ENCODE measurements around the gene THSD8. TPM values are rescaled to one million over a fixed set of nuclear protein-coding genes. Genes with fewer than 3 reads are reported as not detected.

The THSD8 gene
- total and polyA plus RNA-seq, 2 of the 8 experiments (the other 6 are each of a cell fraction or from before 2014, with no cell fraction given) = 8.2 to 42.3 TPM

DNA sequence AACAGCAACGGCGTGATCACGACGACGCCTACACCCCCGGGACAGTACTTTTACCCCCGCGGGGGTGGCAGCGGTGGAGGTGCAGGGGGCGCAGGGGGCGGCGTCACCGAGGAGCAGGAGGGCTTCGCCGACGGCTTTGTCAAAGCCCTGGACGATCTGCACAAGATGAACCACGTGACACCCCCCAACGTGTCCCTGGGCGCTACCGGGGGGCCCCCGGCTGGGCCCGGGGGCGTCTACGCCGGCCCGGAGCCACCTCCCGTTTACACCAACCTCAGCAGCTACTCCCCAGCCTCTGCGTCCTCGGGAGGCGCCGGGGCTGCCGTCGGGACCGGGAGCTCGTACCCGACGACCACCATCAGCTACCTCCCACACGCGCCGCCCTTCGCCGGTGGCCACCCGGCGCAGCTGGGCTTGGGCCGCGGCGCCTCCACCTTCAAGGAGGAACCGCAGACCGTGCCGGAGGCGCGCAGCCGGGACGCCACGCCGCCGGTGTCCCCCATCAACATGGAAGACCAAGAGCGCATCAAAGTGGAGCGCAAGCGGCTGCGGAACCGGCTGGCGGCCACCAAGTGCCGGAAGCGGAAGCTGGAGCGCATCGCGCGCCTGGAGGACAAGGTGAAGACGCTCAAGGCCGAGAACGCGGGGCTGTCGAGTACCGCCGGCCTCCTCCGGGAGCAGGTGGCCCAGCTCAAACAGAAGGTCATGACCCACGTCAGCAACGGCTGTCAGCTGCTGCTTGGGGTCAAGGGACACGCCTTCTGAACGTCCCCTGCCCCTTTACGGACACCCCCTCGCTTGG, 9.6 kb upstream of the THSD8 start (continued):
- no peak for TF ChIP-seq SP4 (IDR thresholded peaks at IDR 0.05; ENCODE audit: low read length)
- peak; percentile 83 for TF ChIP-seq KDM4A (IDR thresholded peaks at IDR 0.05; ENCODE audit: low read depth, low read length, severe bottlenecking)
- no peak for TF ChIP-seq RAD21 (IDR thresholded peaks at IDR 0.05 in 1 of 2, conservative IDR thresholded peaks at IDR 0.05 in 1 of 2; ENCODE audit: low read depth in 2 of 2, low read length in 2 of 2)
- no peak for TF ChIP-seq SP2 (IDR thresholded peaks at IDR 0.05; ENCODE audit: low read length)
- no peak for TF ChIP-seq EP300 (IDR thresholded peaks at IDR 0.05; ENCODE audit: borderline replicate concordance in 1 of 2, low read depth in 2 of 2, low read length in 2 of 2)
- TF ChIP-seq, protein P1, sequence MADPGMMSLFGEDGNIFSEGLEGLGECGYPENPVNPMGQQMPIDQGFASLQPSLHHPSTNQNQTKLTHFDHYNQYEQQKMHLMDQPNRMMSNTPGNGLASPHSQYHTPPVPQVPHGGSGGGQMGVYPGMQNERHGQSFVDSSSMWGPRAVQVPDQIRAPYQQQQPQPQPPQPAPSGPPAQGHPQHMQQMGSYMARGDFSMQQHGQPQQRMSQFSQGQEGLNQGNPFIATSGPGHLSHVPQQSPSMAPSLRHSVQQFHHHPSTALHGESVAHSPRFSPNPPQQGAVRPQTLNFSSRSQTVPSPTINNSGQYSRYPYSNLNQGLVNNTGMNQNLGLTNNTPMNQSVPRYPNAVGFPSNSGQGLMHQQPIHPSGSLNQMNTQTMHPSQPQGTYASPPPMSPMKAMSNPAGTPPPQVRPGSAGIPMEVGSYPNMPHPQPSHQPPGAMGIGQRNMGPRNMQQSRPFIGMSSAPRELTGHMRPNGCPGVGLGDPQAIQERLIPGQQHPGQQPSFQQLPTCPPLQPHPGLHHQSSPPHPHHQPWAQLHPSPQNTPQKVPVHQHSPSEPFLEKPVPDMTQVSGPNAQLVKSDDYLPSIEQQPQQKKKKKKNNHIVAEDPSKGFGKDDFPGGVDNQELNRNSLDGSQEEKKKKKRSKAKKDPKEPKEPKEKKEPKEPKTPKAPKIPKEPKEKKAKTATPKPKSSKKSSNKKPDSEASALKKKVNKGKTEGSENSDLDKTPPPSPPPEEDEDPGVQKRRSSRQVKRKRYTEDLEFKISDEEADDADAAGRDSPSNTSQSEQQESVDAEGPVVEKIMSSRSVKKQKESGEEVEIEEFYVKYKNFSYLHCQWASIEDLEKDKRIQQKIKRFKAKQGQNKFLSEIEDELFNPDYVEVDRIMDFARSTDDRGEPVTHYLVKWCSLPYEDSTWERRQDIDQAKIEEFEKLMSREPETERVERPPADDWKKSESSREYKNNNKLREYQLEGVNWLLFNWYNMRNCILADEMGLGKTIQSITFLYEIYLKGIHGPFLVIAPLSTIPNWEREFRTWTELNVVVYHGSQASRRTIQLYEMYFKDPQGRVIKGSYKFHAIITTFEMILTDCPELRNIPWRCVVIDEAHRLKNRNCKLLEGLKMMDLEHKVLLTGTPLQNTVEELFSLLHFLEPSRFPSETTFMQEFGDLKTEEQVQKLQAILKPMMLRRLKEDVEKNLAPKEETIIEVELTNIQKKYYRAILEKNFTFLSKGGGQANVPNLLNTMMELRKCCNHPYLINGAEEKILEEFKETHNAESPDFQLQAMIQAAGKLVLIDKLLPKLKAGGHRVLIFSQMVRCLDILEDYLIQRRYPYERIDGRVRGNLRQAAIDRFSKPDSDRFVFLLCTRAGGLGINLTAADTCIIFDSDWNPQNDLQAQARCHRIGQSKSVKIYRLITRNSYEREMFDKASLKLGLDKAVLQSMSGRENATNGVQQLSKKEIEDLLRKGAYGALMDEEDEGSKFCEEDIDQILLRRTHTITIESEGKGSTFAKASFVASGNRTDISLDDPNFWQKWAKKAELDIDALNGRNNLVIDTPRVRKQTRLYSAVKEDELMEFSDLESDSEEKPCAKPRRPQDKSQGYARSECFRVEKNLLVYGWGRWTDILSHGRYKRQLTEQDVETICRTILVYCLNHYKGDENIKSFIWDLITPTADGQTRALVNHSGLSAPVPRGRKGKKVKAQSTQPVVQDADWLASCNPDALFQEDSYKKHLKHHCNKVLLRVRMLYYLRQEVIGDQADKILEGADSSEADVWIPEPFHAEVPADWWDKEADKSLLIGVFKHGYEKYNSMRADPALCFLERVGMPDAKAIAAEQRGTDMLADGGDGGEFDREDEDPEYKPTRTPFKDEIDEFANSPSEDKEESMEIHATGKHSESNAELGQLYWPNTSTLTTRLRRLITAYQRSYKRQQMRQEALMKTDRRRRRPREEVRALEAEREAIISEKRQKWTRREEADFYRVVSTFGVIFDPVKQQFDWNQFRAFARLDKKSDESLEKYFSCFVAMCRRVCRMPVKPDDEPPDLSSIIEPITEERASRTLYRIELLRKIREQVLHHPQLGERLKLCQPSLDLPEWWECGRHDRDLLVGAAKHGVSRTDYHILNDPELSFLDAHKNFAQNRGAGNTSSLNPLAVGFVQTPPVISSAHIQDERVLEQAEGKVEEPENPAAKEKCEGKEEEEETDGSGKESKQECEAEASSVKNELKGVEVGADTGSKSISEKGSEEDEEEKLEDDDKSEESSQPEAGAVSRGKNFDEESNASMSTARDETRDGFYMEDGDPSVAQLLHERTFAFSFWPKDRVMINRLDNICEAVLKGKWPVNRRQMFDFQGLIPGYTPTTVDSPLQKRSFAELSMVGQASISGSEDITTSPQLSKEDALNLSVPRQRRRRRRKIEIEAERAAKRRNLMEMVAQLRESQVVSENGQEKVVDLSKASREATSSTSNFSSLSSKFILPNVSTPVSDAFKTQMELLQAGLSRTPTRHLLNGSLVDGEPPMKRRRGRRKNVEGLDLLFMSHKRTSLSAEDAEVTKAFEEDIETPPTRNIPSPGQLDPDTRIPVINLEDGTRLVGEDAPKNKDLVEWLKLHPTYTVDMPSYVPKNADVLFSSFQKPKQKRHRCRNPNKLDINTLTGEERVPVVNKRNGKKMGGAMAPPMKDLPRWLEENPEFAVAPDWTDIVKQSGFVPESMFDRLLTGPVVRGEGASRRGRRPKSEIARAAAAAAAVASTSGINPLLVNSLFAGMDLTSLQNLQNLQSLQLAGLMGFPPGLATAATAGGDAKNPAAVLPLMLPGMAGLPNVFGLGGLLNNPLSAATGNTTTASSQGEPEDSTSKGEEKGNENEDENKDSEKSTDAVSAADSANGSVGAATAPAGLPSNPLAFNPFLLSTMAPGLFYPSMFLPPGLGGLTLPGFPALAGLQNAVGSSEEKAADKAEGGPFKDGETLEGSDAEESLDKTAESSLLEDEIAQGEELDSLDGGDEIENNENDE (IDR thresholded peaks at IDR 0.05; ENCODE audit: insufficient replicate concordance, low read length) = no peak
- TF ChIP-seq JUND (IDR thresholded peaks at IDR 0.05; ENCODE audit: low read length) = no peak
- peak; percentile 28 for TF ChIP-seq ASH2L (IDR thresholded peaks at IDR 0.05; ENCODE audit: low read length)
- TF ChIP-seq POLR2A (IDR thresholded peaks at IDR 0.05; ENCODE audit: control extremely low read depth in 1 of 2, low read depth in 2 of 2, low read length in 2 of 2) = no peak; a peak in 1 of 3 replicates
- no peak for TF ChIP-seq SIRT6 (IDR thresholded peaks at IDR 0.05; ENCODE audit: low read length)
- TF ChIP-seq NRF1 (IDR thresholded peaks at IDR 0.05; ENCODE audit: low read depth, low read length) = no peak

Measured in H1 (cell line).